SW 1271 (cell line): ENCODE data around the gene PIM3.

Source experiments
- DNase-seq, 2 experiments: peaks; one replicate each; lab custom pipeline; 2025; lab: John Stamatoyannopoulos, UW

The PIM3 gene

DNA sequence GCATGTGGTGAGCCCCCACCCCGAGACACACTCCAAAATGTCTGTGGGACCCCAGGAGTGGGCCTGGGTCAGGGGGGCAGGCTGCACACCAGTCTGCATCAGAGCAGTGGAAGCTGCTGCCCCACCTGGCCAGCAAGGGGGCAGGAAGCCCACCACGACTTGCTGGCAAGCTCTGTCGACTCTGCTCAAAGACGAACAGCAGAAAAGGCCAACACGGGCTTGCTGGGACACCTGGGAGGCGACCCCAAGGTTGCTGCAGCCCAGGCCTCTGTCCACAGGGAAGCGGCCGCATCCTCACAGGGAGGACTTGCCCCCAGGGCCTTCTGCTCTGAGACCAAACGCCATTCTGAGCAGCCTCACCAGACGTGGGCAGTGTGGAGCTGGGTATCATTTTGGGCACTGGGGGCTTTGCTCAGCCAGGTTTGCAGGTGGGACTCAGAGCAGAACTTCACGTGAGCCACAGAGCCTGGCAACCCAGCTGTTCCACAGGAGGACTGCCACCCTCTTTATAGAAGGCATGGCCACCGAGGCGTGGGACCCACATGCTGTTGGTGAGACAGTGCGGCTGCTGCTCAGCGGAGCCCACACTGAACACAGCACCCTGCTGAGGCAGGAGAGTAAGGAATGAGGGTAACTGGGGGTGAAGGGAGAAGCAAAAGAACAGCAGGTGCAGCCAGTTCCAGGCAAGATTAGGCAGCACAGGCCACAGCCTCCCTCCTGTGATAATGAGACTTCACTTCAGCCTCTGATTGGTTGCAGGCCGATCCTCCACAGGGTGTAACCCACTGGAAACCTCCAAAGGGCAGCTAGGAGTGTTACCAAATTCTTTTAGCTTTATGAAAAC is 41.0 kb downstream of the PIM3 start:
- DNase-seq = no peak

DNA sequence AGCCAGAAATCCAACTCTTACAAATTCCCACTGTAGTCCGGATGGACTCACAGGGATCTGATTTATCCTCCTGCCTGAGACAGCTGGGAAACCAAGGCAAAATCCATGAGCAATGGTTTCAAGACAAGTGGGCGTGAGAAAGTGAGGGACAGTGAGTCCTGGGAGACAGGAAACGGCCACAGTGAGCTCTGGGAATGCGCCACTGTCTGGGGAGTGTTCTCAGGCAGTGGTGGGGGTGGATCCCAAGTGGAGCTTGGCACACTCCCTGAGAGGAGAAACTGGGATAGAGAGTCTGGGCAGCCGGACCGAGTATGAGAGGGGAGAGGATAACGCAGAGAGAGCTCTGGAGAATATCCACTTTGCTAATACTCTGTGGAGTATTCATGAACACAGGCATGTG is 42.2 kb downstream of the PIM3 start:
- DNase-seq = no peak

DNA sequence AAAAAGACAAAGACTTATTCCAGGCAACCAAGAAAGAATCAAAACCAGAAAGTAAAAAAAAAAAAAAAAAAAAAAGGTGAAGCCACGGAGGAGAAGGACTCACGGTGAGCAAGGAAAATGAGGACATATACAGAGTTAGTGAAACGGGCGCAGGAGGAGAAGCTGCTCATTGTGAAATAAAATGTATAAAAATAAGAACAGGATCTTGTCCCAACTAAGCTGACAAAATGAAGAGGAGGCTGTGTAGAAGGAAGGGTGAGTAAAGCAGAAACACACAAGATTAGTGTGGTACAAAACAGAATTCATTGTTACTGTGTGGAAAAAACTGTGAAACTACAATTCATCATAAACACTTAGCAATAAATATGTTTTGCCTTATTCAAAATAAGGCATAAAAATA is 44.3 kb downstream of the PIM3 start:
- DNase-seq = no peak

DNA sequence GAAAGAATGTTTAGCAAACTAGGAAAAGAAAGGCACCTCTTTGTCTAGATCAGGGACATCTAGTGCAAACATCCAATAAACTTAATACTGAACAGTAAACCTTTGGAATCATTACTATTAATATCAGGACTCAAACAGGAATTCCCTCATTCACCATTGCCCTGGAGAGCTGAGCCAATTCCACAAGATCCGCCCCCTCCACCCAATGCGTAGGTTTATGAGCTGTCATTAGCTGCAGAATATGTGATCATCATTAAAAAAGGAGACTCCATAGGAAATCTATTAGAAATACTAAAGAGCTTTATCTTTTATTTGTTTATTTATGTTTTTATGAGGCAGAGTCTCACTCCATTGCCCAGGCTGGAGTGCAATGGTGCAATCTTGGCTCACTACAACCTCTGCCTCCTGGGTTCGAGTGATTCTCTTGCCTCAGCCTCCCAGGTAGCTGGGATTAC is 46.5 kb downstream of the PIM3 start:
- no peak for DNase-seq

DNA sequence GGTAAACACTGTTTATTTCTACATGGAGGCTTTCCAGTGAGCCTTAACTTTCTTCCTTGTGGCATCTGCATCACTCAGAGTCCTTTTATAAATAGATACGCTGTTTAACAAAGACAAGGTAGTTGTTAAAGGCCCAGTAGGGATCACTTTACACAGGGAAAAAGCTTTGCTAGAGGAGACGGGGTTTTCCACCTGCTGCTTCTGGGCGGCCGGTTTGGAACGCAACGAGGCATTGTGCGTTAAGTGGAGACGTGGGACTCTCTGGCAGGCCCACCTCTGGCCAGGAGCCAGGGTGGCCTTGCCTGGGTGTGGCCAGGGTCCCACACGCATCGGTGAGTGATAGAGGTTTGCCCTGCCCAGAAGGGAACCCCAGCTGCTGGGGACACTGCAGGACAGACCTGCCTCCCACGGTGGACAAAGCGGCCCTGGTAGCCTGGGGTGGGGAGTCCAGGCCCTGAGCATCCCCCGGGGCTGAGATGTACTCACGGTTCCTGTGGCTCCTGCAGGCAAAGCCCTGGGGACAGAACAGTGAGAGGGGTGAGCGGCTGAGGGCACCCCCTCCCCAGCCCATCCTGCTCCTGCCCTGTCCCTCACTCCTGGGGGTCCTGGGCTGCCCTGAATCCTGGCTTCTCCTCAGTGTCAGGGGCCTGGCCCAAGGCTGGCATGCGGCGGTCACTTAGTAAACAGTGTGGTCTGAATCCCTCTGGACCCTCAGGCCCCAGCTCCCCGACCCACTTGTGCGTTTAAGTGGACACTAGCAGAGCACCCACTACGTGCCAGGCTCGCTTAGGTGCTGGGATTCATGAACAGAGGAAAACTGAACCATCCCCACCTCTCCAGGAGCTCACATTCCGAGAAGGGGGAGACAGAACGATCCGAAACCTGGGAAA is 47.8 kb downstream of the PIM3 start:
- no peak for DNase-seq

DNA sequence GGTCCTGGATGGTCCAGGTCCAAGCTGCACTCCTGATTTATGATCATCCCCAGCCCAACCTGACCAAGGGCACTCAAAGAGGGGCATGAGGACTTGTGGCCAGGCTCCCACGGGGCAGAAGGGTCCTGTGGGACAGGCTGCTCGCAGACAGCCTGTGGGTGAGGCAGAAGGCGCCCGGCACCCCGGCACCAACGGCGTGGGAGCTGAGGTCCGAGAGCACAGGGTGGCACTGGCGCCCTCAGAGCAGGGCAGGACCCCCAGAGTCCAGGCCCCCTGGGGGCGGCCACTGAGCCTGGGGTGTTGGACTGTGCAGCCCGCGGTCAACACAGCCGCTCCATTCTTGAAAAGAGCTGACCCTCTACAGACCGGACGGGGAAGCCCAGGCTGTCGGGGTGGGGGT is 48.7 kb downstream of the PIM3 start:
- DNase-seq = no peak

DNA sequence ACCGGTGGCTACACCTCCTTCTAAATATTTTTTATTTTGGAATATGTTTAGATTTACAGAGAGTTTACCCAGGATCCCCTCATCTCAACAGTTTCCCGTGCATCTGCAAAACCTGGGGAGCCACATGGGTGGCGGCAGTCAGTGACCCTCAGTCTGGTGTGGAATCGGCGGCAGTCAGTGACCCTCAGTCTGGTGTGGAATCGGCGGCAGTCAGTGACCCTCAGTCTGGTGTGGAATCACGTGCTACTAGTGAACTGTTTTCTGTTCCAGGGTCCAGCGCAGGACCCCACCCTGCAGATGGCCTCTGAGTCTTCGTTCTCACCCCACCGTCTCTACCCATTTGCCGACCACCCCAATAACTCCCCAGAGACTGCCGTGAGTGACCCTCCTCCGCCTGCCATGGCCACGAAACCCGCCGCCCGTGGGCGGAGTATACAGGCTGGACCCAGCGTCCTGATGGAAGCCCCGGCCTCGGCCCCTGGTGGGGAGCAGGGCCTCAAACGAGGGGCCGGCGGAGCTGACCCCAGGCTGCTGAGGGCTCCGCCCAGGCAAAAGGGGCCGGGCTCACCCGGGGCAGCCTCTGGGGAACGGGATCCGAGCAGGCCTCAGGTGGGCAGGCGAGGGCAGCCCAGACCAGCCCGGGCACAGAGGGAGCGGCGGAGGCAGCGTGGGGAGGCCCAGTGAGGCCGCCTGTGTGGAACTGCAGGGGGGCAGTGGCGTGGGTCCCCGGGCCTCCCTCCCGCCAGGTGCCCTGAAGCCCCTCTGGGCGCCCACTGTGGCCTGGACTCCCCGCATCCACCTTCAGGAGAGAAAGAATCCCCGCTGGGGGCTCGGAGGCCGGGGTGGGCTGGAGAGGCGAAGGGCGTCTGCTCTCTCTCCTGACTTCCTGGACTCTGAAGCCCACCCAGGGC is 49.4 kb downstream of the PIM3 start:
- no peak for DNase-seq

DNA sequence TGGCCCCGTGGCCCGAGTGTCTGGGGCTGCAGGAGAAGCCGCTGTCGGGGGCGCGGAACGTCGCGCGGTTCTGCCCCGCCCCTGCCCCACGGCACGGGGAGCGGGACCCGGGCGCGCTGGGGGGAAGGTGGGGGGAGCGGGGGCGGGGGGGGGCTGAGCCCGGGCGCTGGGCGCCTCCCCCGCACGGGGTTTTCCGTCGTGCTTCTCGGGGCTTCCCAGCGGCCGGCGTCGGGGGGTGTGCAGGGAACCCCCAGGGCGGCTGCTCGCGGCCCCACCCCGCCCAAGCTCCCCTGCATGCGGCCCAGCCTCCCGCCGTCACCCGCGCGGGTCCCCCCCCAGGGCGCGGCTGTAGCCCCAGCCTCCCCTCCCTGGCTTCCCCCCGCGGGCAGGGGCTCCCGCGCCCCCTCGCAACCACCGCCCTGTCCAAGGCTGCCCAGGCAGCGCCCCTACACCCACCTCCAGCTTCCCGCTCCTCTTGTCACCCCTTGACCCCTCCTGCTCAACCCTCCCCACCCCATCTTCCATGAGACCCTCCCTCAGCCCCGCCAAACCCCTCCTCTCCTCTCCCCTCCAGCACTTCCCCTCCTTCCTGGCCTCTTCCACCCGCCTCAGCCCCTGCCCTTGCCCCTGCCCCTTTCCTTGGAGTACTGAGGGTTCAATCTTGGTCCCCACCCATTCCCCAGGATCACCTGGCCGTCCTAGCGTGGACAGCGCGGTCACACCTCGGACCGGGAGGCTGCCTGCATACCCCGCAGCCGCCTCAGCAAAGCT is 50.3 kb downstream of the PIM3 start:
- DNase-seq = no peak

DNA sequence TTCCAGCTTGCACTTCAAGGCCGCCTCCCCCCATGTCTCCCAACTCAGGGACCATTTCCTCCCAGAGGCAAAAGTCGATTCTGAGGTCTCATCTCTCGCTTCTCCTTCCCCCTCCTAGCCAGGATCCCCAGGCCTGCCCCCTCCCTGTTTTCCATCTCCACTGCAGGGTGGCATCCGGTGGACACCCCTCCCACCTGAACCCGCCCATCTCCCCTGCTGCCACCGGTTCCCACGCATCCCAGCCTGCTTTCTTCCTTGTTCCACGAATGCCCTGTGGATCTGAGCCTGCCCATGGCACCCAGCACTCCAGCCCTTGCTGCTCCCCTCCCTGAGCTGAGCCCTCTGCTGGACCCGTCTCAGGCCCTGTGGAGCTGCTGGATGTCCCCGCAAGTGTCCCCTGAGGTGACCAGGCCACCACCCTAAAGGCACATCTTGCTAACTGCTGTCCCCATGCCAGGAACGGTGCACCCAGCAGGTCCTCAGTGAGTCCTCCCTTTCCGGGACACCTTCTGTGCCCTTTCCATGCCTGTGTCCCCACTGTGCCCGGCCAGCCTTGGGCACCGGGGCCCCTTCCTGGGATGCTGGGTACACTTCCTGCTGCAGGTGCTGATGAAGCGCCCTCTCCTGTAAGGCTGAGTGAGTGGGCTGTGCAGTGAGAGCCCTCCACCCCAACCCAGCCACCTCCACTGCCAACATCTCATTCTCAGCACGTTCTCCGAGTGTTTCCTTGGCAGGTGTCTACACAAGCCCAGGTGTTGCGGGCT is 51.1 kb downstream of the PIM3 start:
- DNase-seq = no peak

DNA sequence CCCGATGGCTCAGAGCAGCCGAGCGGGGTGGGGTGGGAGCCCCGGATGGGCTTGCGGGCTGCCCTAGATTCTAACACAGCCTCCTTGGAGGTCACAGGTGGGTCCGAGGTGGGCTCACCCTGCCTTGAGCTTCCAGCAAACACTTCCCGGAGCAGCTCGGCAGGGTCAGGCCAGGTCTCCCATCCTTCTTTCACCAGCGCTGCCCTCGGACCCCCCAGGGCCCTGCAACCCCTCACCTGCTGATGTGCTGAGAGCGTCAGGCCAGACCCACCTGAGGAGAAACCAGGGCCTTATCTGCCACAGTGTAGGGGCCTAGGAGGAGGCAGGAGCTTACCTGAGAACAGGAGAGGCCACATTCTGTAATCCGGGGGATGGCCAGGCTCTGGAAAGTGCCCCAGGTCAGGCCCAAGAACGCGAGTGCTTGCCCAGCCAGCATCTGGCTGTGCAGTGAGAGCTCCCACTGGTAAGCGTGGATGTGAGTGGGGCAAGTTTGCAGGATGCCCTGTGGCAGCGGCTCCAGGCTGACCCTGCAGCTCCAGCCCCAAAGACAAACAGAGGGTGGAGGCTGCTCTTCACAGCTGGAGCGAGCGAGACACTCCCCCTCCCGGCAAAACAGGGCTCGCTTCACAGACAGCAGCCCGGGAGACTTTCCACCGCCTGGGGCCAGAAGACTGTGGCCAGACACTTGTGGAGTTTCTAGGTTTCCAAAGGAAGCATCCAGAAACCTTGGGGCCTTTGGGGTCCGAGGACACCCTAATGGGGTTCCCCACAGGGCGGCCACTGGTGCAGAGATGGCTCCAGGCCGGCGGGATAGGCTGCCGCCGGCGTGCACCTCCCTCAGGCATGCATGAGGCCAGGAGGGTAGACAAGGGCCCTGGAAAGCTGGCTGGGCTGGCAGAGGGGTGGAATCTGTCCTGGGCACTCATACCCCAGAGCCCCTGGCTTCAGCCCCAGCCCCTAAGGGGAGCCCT is 51.9 kb downstream of the PIM3 start, which contains the start of gene IL17REL:
TSS of gene IL17REL (minus strand) at position 555 of the 971 bp plus-strand sequence. CDS start at position 436, 119 bp downstream.
- no peak for DNase-seq
